22Rv1 (cell line): ENCODE results near the gene KANK3.

Experiments used
- H3K27ac ChIP-seq: fragments of 450-650 bp; 2 replicates; pipeline ENCODE4 v1.5.1; 2017
- CTCF ChIP-seq: fragments of 450-650 bp; IDR thresholded peaks from 2 replicates; pipeline ENCODE4 v1.5.1; 2017; ENCODE audit warnings: mild to moderate bottlenecking
- ZFX ChIP-seq: fragments of 450-650 bp; IDR thresholded peaks from 2 replicates; pipeline ENCODE4 v1.6.1; 2017; ENCODE audit warnings: antibody characterized with exemption, borderline replicate concordance

Gene KANK3

GRCh38 chr19:8310342-8311055, 32.6 kb downstream of the KANK3 start:
- H3K27ac ChIP-seq: peak overlapping the region; percentile 93
- no peak for TF ChIP-seq ZFX
- TF ChIP-seq CTCF: no peak

GRCh38 chr19:8308891-8309291, 34.2 kb downstream of the KANK3 start:
- TF ChIP-seq CTCF (no peak), ZFX (no peak)
- H3K27ac ChIP-seq: peak overlapping the region; percentile 93

- TF ChIP-seq ZFX (no peak), CTCF (no peak)
- peak within 1 kb of the TSS; percentile 93 for H3K27ac ChIP-seq
Measured at GRCh38 chr19:8307965-8308866, 34.8 kb downstream of the KANK3 start, which contains the start of gene CD320. Gene CD320, minus strand, starts transcription at chr19:8308358. Its CDS starts 68 bp downstream, at chr19:8308290.

GRCh38 chr19:8307400-8307964, 35.6 kb downstream of the KANK3 start:
- peak; percentile 16; the same call in 1 of the 2 replicates for TF ChIP-seq CTCF
- no peak for TF ChIP-seq ZFX
- peak overlapping the region; percentile 93 for H3K27ac ChIP-seq

- H3K27ac ChIP-seq: peak overlapping the region; percentile 93
- TF ChIP-seq CTCF (no peak), ZFX (no peak)
Measured at GRCh38 chr19:8306235-8307054, 36.6 kb downstream of the KANK3 start.

- TF ChIP-seq CTCF (no peak), ZFX (no peak)
- H3K27ac ChIP-seq: peak overlapping the region; percentile 93
Measured at GRCh38 chr19:8305798-8306197, 37.3 kb downstream of the KANK3 start.
